Astrocyte (in vitro differentiated cells and primary cell): ENCODE measurements around the gene SCIMP. TPM values are rescaled to one million over a fixed set of nuclear protein-coding genes. Genes with fewer than 3 reads are reported as not detected.
"Not testable (repeated sequence)": the region's sequence is repeated elsewhere in the genome, so short reads cannot be mapped to it uniquely, and the experiment has no call there.

Source experiments
- DNase-seq: peaks from one replicate; pipeline ENCODE4 v3.0.0-alpha.2; 2010; ENCODE audit warnings: low read depth
- FAIRE-seq: peaks from 2 replicates; lab custom pipeline; 2011; peaks lifted over from hg19 to GRCh38; lab: Jason Lieb, UNC
- H2AFZ ChIP-seq: 2 replicates; pipeline ENCODE4 v1.6.0; 2012; ENCODE audit warnings: low read depth, low read length, inconsistent platforms
- H3K27ac ChIP-seq: 2 replicates; pipeline ENCODE4 v1.5.1; 2011; ENCODE audit warnings: low read depth, low read length, inconsistent platforms
- H3K27me3 ChIP-seq: 2 replicates; pipeline ENCODE4 v1.6.0; 2011; ENCODE audit warnings: low read length, inconsistent platforms; ENCODE audit not compliant: insufficient read depth
- H3K36me3 ChIP-seq: 2 replicates; pipeline ENCODE4 v1.5.1; 2011; ENCODE audit warnings: low read length, inconsistent platforms; ENCODE audit not compliant: insufficient read depth
- H3K4me1 ChIP-seq: 2 replicates; pipeline ENCODE4 v1.5.1; 2011; ENCODE audit warnings: low read length, inconsistent platforms; ENCODE audit not compliant: insufficient read depth
- H3K4me2 ChIP-seq: 2 replicates; pipeline ENCODE4 v1.6.0; 2012; ENCODE audit warnings: low read length, inconsistent platforms
- H3K4me3 ChIP-seq: 2 replicates; pipeline ENCODE4 v1.5.1; 2011; ENCODE audit warnings: low read depth, mild to moderate bottlenecking, low read length, inconsistent platforms; ENCODE audit not compliant: insufficient read depth
- H3K79me2 ChIP-seq: 2 replicates; pipeline ENCODE4 v1.6.0; 2012; ENCODE audit warnings: mild to moderate bottlenecking, low read length, inconsistent platforms; ENCODE audit not compliant: insufficient read depth
- H3K9ac ChIP-seq: 2 replicates; pipeline ENCODE4 v1.6.0; 2012; ENCODE audit warnings: mild to moderate bottlenecking, low read length, inconsistent platforms
- H3K9me3 ChIP-seq: 2 replicates; pipeline ENCODE4 v1.5.1; 2012; ENCODE audit warnings: low read depth, mild to moderate bottlenecking, low read length, inconsistent platforms; ENCODE audit not compliant: insufficient read depth
- H4K20me1 ChIP-seq: 2 replicates; pipeline ENCODE4 v1.6.0; 2012; ENCODE audit warnings: low read length, inconsistent platforms; ENCODE audit not compliant: insufficient read depth
- H3K27ac Mint-ChIP-seq: one replicate; pipeline ENCODE4 v1.8.0; 2021; ENCODE audit warnings: mild to moderate bottlenecking, mixed read lengths; ENCODE audit not compliant: unreplicated experiment
- H3K27me3 Mint-ChIP-seq: one replicate; pipeline ENCODE4 v1.8.0; 2021; ENCODE audit warnings: low read depth, mixed read lengths; ENCODE audit not compliant: unreplicated experiment
- H3K36me3 Mint-ChIP-seq: one replicate; pipeline ENCODE4 v1.8.0; 2021; ENCODE audit warnings: low read depth, mixed read lengths; ENCODE audit not compliant: unreplicated experiment
- H3K4me1 Mint-ChIP-seq: one replicate; pipeline ENCODE4 v1.8.0; 2021; ENCODE audit warnings: low read depth, mixed read lengths; ENCODE audit not compliant: unreplicated experiment
- H3K4me3 Mint-ChIP-seq: one replicate; pipeline ENCODE4 v1.8.0; 2021; ENCODE audit warnings: mild to moderate bottlenecking, moderate library complexity, mixed read lengths; ENCODE audit not compliant: unreplicated experiment
- H3K9me3 Mint-ChIP-seq: one replicate; pipeline ENCODE4 v1.8.0; 2021; ENCODE audit warnings: mild to moderate bottlenecking, mixed read lengths; ENCODE audit not compliant: unreplicated experiment
- CTCF ChIP-seq: IDR thresholded peaks from 2 replicates; pipeline ENCODE4 v1.5.1; 2011; ENCODE audit warnings: low read depth, mild to moderate bottlenecking, inconsistent platforms, low read length, moderate library complexity; ENCODE audit not compliant: insufficient read depth
- EZH2 ChIP-seq: IDR thresholded peaks from 2 replicates; pipeline ENCODE4 v1.6.1; 2012; ENCODE audit warnings: mild to moderate bottlenecking, low read length, inconsistent platforms; ENCODE audit not compliant: insufficient read depth
- total RNA-seq: library from RNA; stranded (reverse); gene quantifications from 2 replicates; pipeline ENCODE4 v1.2.1, GENCODE V29; 2021

SCIMP gene
- total RNA-seq, 1 donor from 2014 or later = not detected

GRCh38 chr17:5226940-5227878 is 7.5 kb downstream of the SCIMP start:
- Mint-ChIP-seq H3K36me3 (peaks cover 9% of the 10 kb centered on the region), H3K4me3 (no peak overlapping the region), H3K27ac (no peak overlapping the region), H3K9me3 (no peaks in the 10 kb centered on the region), H3K4me1 (no peaks in the 10 kb centered on the region), H3K27me3 (no peaks in the 10 kb centered on the region)
- no peak overlapping the region for H3K4me2 ChIP-seq
- FAIRE-seq (no peak), DNase-seq (no peak)
- H3K36me3 ChIP-seq = no peaks in the 10 kb centered on the region
- no peak overlapping the region for H3K4me3 ChIP-seq
- H3K4me1 ChIP-seq = no peaks in the 10 kb centered on the region
- TF ChIP-seq EZH2 = no peak
- TF ChIP-seq CTCF = no peak
- H2AFZ ChIP-seq = no peak overlapping the region
- H4K20me1 ChIP-seq = no peaks in the 10 kb centered on the region
- H3K79me2 ChIP-seq = no peaks in the 10 kb centered on the region
- H3K27ac ChIP-seq = no peak overlapping the region
- no peaks in the 10 kb centered on the region for H3K9me3 ChIP-seq
- no peak overlapping the region for H3K9ac ChIP-seq
- no peaks in the 10 kb centered on the region for H3K27me3 ChIP-seq

GRCh38 chr17:5225668-5226457 is 8.8 kb downstream of the SCIMP start:
- Histone ChIP-seq H3K4me1 (no peaks in the 10 kb centered on the region), H3K27ac (no peak overlapping the region), H3K27me3 (no peaks in the 10 kb centered on the region), H4K20me1 (no peaks in the 10 kb centered on the region), H3K36me3 (no peaks in the 10 kb centered on the region), H2AFZ (no peak overlapping the region), H3K4me2 (no peak overlapping the region), H3K9ac (no peak overlapping the region), H3K9me3 (no peaks in the 10 kb centered on the region), H3K79me2 (no peaks in the 10 kb centered on the region), H3K4me3 (no peak overlapping the region)
- no peak for DNase-seq
- no peak for TF ChIP-seq EZH2
- TF ChIP-seq CTCF = no peak
- H3K36me3 Mint-ChIP-seq = peaks cover 9% of the 10 kb centered on the region
- no peaks in the 10 kb centered on the region for H3K9me3 Mint-ChIP-seq
- FAIRE-seq = no peak
- H3K27ac Mint-ChIP-seq = no peak overlapping the region
- H3K27me3 Mint-ChIP-seq = no peaks in the 10 kb centered on the region
- H3K4me1 Mint-ChIP-seq = no peaks in the 10 kb centered on the region
- no peak overlapping the region for H3K4me3 Mint-ChIP-seq

DNA sequence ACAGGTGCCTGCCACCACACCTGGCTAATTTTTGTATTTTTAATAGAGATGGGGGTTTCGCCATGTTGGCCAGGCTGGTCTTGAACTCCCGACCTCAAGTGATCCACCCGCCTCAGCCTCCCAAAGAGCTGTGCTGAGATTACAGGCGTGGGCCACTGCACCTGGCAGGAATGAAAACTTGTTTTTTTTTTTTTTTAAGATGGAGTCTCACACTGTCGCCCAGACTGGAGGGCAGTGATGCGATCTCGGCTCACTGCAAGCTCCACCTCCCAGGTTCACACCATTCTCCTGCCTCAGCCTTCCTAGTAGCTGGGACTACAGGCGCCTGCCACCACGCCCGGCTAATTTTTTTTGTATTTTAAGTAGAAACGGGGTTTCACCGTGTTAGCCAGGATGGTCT is 12.7 kb downstream of the SCIMP start:
- not testable (repeated sequence) for H3K9me3 ChIP-seq, H3K4me1 Mint-ChIP-seq, H4K20me1 ChIP-seq, H3K27ac ChIP-seq, H3K4me3 ChIP-seq, H3K27ac Mint-ChIP-seq, H3K9ac ChIP-seq, H3K4me3 Mint-ChIP-seq, H3K79me2 ChIP-seq, H3K36me3 ChIP-seq, H3K27me3 Mint-ChIP-seq, H3K27me3 ChIP-seq, DNase-seq, H3K4me2 ChIP-seq, H2AFZ ChIP-seq, H3K36me3 Mint-ChIP-seq, H3K4me1 ChIP-seq, H3K9me3 Mint-ChIP-seq, FAIRE-seq
